Activated CD4-positive, alpha-beta T cell treated with anti-CD3 and anti-CD28 coated beads for 4 hours (primary cell): Measurements from ENCODE around the gene ADGRF4.

Source experiments
- DNase-seq, 2 donors: peaks; one replicate each; pipeline ENCODE4 v3.0.0-alpha.2; 2020

Gene ADGRF4

GRCh38 chr6:47686411-47686810 is 12.0 kb upstream of the ADGRF4 start:
- no peak for DNase-seq

GRCh38 chr6:47687432-47687831 is 10.9 kb upstream of the ADGRF4 start:
- DNase-seq, result no peak

- no peak for DNase-seq
These were observed 8.2 kb upstream of the ADGRF4 start for GRCh38 chr6:47690214-47690613.

- no peak for DNase-seq
These were observed 7.6 kb upstream of the ADGRF4 start for GRCh38 chr6:47690791-47691190.

GRCh38 chr6:47697925-47698324 is 455 bp upstream of the ADGRF4 start:
- DNase-seq, result no peak

- no peak for DNase-seq
These were observed 1.7 kb downstream of the ADGRF4 start for GRCh38 chr6:47700053-47700452.

GRCh38 chr6:47700596-47700995 is 2.2 kb downstream of the ADGRF4 start:
- no peak for DNase-seq

- DNase-seq, result no peak
These were observed 3.0 kb downstream of the ADGRF4 start for GRCh38 chr6:47701363-47701762.

- DNase-seq, result no peak
These were observed 10.8 kb downstream of the ADGRF4 start for GRCh38 chr6:47709160-47709559.

- no peak for DNase-seq
These were observed 11.9 kb downstream of the ADGRF4 start for GRCh38 chr6:47710295-47710694.

GRCh38 chr6:47713200-47713599 is 14.8 kb downstream of the ADGRF4 start:
- no peak for DNase-seq

- DNase-seq, result no peak
These were observed 16.4 kb downstream of the ADGRF4 start for GRCh38 chr6:47714802-47715201.

GRCh38 chr6:47715782-47716181 is 17.4 kb downstream of the ADGRF4 start:
- no peak for DNase-seq

- no peak for DNase-seq
These were observed 17.8 kb downstream of the ADGRF4 start for GRCh38 chr6:47716207-47716606.

GRCh38 chr6:47718571-47718970 is 20.2 kb downstream of the ADGRF4 start:
- no peak for DNase-seq

- no peak for DNase-seq
These were observed 22.8 kb downstream of the ADGRF4 start for GRCh38 chr6:47721189-47721588.

- DNase-seq, result no peak
These were observed 23.8 kb downstream of the ADGRF4 start for GRCh38 chr6:47722194-47722593.

- DNase-seq, result no peak
These were observed 25.9 kb downstream of the ADGRF4 start for GRCh38 chr6:47724300-47724699.

GRCh38 chr6:47727391-47727790 is 29.0 kb downstream of the ADGRF4 start:
- no peak for DNase-seq

GRCh38 chr6:47729019-47729418 is 30.6 kb downstream of the ADGRF4 start:
- no peak for DNase-seq

- no peak for DNase-seq
These were observed 31.1 kb downstream of the ADGRF4 start for GRCh38 chr6:47729457-47729856.

GRCh38 chr6:47733879-47734558 is 35.6 kb downstream of the ADGRF4 start:
- no peak for DNase-seq

GRCh38 chr6:47734831-47735481 is 36.6 kb downstream of the ADGRF4 start:
- DNase-seq, result no peak

GRCh38 chr6:47736083-47736700 is 37.8 kb downstream of the ADGRF4 start:
- DNase-seq, result no peak
